IPS-18c (cell line): ENCODE data around the gene CLDN11.

Source experiments
- H3K4me3 ChIP-seq: 2 replicates; pipeline ENCODE4 v1.7.0; 2013; ENCODE audit warnings: low read depth, mild to moderate bottlenecking, low read length, moderate library complexity; ENCODE audit not compliant: insufficient read depth
- H3K9me3 ChIP-seq: one replicate; pipeline ENCODE4 v1.6.1; 2013; ENCODE audit warnings: mild to moderate bottlenecking, low read length, moderate library complexity; ENCODE audit not compliant: control insufficient read depth, insufficient read depth

CLDN11 gene

DNA sequence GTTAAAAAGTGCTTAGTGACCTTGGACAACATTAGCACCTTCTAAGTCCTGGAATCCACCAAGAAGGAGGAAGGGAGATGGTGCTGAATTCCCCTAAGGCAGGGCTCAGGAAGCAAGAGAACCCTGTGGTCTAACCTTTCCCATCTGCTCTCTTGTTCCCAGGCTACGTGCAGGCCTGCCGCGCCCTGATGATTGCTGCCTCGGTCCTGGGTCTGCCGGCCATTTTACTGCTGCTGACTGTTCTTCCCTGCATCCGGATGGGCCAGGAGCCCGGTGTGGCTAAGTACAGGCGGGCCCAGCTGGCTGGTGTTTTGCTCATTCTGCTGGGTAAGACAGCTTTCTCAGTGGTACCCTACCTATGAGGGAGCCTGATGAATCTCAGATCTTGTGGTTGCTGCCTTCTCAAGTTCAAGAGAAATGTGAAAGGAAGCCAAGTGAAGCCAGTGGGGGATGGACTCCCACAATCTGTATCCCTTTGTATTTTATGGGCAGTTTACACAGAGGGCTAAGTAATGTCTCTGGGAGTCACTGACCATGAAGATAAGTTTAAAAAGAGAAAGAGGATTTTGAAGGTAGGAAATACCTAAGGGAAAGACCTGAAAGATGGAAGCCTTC, 4.4 kb downstream of the CLDN11 start:
- no peak overlapping the region for H3K4me3 ChIP-seq
- H3K9me3 ChIP-seq = no peaks in the 10 kb centered on the region

DNA sequence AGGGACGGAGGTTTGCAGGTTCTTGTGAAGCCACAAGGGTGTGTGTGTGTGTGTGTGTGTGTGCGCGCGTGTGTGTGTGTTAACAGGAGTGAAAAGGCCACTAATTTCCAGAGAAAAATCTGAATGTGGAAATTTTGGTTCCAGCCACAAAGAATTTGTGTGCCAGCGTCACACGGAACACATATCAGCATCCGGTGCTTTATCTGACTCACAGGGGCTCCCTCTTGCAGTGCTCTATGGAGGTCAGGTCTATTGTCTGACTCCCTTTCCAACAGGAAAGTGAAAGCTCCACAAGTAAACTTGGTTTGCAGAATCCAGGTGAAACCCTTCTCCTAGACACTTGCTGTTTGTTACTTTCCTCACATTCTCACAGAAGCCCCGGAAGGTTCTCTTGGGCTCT, 6.2 kb downstream of the CLDN11 start:
- no peak overlapping the region for H3K4me3 ChIP-seq

DNA sequence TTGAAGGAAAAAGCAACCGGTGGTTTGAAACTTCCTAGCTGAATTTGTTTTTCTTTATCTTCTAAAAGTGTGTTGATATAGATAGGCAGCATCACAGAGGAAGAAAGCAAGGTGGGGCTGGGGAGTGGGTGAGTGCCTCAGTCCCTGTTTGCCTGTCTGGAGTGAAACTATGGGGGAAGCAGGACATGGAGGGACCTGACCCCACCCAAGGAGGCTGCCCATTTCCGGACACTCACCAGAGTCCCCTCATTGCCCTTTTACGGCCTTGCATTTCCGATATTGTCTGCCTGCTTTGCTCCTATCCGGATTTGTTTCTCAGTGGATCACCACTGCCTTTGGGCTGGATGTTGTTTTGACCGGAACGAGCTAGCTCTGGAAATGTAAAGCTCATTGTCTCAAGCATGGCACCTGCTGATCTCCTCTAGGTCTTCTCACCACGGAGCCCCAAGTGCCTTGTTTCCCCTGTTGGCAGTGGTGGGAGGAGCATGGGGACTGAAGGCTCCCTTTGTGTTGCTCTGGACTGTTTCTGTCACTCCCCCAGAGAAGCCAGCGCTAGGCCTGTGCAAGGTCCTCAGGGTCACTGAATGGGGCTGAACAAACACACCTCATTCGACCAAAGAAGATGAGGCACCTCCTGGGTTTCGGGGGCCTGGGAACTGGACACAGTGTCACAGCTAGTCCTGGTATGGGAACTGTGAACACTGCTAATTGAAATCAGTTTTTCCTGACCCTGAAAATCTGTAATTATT, 7.0 kb downstream of the CLDN11 start:
- no peaks in the 10 kb centered on the region for H3K9me3 ChIP-seq
- H3K4me3 ChIP-seq = no peak overlapping the region

More for the DNA sequence above, 6.2 kb downstream of the CLDN11 start:
- no peaks in the 10 kb centered on the region for H3K9me3 ChIP-seq

DNA sequence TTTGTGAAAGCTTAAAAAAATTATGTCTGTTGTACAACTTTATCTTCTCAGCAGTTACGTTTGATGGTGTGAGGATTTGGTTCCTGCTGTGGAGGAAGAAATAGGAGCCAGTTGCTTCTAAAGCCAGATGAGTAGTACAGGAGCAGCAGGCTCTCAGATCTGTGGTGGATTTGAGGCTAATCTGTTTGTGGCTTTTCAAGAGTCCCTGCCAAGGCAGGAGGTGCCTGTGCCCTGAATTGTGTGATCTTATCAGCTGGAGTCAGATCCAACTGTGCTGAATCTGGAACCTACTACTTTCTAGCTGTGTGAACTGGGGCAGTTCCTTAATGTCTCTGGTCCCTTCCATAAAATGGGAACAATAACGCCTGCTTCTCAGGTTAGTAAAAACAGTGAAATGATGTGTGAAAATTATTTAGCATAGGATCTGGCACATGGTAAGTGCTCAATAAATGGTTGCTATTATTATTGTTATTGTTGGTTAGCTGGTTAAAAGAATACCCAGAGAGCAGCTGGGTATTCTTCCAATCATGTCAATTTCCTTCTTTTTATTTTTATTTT, 7.7 kb downstream of the CLDN11 start:
- Histone ChIP-seq H3K9me3 (no peaks in the 10 kb centered on the region), H3K4me3 (no peak overlapping the region)

DNA sequence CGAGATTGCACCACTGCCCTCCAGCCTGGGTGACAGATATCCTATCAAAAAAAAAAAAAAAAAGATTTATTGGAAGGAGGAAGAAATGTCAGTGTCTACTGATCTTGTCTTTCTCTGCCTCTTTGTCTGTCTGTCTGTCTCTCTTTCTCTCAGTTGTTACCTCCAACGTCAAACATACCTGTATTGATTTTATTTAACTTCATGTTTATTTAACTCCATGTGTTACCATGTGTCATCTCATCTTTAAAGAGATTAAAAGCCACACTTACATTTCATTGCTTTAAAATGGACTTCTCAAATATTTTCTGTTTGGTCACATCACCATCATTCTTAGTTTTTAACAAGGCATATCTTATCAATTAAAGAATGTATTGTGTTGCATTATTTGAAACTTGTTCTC, 9.4 kb downstream of the CLDN11 start:
- Histone ChIP-seq H3K4me3 (no peak overlapping the region), H3K9me3 (no peaks in the 10 kb centered on the region)

DNA sequence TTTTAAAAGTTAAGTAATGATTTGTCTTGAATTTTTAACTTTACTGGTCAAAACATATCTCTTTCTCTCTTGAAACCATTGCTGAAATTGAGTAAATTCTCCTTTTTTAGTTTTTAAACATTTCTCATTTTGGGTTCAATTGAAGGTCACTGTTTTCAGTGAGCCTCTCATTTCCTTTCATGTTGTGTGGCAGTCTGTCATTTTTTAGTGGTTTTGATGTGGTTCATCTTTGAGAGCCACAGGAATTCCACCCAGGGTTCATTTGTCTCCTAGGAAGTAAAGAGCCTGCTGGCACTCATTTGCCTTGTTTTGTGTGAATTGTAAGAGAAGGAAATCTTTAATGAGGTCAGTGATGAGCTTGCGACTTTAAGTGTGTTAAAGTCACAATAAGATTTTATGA, 10.4 kb downstream of the CLDN11 start:
- Histone ChIP-seq H3K4me3 (no peak overlapping the region), H3K9me3 (no peaks in the 10 kb centered on the region)

DNA sequence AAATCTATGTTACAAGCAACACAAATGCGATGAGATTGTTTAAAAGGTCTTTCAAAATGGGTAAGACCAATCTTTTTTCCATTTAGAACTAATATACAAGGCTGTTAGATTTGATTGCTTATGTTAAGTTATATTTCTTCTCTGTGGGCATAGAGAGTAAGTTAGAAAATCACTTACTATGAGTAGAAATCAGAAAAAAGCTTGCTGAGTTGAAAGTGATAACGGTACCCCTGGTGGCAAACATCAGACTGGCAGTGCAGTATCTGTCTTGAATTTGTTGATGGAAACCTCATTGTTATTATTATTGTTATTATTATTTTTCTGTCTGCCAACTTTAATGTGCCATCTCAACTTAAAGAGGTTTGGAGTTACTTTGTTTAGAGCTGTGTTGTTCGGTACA, 12.4 kb downstream of the CLDN11 start:
- Histone ChIP-seq H3K9me3 (no peaks in the 10 kb centered on the region), H3K4me3 (no peak overlapping the region)

DNA sequence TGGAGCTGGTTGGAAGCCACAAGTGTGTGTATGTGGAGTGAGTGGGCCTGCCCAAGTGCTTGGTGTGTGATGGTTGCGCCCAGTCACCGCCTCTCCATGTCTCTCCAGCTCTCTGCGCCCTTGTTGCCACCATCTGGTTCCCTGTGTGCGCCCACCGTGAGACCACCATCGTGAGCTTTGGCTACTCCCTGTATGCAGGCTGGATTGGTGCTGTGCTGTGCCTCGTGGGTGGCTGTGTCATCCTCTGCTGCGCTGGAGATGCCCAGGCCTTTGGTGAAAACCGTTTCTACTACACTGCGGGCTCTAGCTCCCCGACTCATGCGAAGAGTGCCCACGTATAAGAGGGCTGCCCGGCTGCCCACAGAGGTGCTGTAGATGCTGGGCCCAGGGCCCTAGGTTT, 13.7 kb downstream of the CLDN11 start:
- Histone ChIP-seq H3K9me3 (no peaks in the 10 kb centered on the region), H3K4me3 (no peak overlapping the region)

DNA sequence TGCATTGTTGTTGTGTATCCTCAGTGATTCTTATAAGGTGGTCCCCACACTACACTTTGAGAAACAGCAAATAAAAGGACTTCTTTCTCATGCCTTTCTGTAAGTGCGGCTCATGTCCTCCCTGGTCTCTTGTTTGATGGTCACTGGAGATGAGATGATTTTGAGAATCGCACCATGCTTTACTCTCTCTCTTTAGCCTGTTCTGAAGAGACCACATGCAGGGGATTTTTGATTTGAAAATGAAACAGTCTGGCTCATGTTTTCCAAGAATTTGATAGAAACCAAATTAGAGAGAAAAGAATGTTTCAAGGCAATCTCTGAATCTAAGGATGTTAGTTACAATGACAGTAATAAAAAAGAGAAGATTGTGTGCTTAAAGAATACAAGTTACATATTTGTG, 18.0 kb downstream of the CLDN11 start:
- H3K4me3 ChIP-seq = no peak overlapping the region

DNA sequence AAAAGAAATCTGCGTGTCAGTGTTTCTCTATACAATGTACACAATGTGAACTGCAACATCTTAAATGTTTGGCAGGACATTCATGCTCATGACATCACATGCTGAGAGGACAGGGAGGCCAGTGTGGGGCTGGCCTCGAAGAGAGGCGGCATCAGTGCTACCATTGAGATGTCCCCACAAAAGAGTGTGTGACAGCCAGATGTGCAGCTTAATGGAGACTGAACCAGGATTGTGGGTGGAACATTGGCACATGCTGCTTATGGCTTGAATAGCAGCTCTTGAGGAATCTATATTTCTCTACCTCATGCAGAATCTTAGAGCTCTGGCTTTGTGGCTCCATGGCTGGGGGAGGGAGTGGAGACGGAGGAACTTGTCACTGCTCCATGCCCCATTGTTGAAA, 18.5 kb downstream of the CLDN11 start:
- no peak overlapping the region for H3K4me3 ChIP-seq
- H3K9me3 ChIP-seq = no peaks in the 10 kb centered on the region

More for the DNA sequence above, 18.0 kb downstream of the CLDN11 start:
- H3K9me3 ChIP-seq = no peaks in the 10 kb centered on the region

DNA sequence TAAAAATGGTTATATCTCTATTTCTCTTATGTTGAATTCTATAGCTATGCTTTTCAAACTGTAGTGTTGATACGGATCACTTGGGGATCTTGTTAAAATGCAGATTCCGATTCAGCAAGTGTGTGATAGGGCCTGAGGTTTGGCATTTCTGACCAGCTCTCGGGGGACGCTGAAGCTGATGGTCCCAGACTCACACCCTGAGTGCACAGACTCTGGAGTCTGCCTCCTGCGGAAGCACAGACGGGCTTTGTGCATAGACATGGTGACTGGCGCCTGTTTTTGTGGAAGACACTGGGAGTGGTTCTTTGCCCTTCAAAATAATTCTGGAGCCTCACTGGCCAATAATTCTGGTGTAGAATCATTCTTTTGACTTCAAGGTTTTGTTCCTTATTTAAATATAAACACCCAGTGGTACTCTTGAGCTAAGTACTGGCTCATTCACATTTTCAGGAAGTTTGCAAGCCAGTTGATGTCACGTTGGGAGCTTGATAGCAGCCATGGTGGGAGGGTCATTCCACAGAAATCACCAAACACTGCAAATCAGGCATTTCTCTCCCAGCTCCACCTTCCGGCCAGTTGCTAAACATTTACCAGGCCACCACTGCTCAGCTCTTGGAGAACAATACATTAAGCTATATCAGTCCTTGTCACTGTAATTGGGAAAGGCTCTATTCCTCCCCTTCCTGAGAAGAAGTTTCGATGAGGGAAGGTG, 19.2 kb downstream of the CLDN11 start:
- Histone ChIP-seq H3K9me3 (no peaks in the 10 kb centered on the region), H3K4me3 (no peak overlapping the region)

DNA sequence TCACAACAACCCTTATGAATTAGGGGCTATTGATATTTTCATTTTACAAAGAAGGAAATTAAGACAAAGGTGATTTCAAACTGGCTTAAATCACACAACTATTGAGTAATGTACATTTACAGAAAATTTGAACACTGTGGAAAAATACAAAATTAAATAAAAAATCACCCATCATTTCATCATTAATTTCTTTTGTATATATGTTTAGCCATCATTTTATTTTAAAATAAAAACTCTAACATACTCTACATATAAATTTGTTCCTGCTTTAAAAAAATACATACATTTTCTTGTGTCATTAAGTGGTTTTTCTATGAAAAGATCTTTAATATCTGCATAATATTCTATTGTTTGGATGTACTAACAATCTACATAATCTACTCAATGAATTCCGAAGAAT, 20.2 kb downstream of the CLDN11 start:
- no peak overlapping the region for H3K4me3 ChIP-seq
- H3K9me3 ChIP-seq = no peaks in the 10 kb centered on the region

DNA sequence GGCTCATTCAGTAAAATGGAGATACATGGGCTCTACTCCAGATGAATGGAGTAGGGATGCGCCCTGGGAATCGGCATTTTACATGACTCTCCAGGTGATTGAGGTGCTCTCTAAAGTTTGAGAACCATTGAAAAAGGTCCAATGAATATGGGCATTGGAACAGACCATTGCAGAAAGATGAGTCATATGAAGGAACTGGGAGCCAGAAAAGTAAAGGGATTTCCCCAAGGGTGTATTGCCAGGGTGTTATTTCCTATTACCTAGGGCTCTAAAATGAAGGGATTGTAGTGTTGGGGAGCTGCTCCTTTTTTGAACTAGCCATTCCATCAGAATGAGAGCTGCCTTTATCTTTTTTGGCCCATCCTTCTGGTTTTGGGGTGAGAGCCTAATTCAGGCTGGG, 21.7 kb downstream of the CLDN11 start:
- no peaks in the 10 kb centered on the region for H3K9me3 ChIP-seq
- no peak overlapping the region for H3K4me3 ChIP-seq

DNA sequence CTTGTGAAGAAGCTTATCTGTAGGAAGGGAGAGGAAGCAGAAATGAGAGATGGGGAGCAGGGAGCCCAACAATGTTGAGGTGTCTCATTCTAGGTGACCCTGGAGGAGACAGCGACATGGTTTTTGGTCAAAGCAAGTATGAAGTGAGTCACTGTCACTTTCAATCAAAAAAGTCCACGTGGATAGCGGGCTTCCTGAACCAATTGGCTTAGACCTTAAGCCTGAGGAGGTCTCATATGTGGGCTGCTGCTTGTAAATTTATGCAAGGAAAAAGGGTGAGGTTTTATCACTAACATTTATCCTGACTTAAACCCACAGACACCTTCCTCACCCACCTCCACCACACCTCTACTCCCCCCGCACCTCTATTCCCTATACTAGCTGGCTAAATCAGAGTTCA, 22.7 kb downstream of the CLDN11 start:
- H3K9me3 ChIP-seq = no peaks in the 10 kb centered on the region
- no peak overlapping the region for H3K4me3 ChIP-seq

DNA sequence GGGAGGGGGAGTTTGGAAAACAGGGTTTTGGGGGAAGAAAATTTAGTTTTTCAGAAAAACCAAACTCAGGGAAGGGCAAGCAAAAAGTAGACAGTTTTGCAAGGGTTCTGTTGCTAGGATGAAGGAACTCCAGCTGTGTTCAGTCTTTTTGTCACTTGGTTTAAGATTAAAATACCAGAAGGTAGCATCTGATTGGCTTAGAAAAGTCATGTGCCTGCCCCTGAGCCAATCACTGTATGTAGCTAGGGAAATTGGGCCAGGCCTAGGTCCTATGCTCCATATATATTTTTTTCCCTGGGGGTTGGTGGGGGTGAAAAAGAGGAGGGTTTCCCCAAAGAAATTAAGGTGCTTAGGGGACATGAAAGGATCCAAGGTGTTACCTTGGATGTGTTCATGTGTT, 24.3 kb downstream of the CLDN11 start:
- Histone ChIP-seq H3K9me3 (no peaks in the 10 kb centered on the region), H3K4me3 (no peak overlapping the region)

DNA sequence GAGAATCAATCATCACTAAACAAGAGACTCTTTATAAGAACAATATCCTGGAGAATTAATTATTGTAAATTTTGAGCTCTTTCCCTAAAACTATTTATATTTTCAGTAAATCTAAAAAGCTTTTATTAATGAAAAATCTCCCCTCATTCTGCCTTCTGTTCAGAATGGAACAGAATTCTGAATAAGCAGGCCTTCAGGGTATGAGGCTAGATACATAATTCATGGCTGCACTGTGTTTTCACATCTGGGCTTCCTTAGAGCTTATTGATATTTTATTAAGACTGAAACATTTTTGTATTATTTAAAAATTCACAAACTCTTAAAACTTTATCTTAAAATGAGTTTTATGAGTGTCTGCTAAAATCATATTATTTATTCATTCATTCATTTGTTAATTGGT, 24.8 kb downstream of the CLDN11 start:
- Histone ChIP-seq H3K9me3 (no peaks in the 10 kb centered on the region), H3K4me3 (no peak overlapping the region)

DNA sequence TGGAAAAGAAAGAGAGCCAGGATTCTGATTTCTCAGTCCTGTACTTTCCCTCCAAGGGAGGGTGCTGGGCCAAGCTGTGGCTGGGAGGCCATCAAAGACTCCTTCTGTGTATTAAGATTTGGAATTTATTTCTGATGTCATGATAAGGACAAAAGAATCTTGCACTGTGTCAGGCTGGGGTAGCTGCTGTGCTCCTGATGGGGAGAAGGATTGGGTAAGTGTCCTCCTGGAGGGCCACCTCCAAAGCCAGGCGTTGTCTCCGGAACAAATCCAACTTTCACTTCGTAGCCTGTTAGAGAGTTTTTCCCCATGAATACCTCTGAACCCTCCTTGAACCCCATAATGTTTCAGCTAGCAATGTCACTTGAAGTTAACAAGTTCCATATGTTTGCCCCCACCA, 29.9 kb downstream of the CLDN11 start:
- Histone ChIP-seq H3K4me3 (no peak overlapping the region), H3K9me3 (no peaks in the 10 kb centered on the region)

DNA sequence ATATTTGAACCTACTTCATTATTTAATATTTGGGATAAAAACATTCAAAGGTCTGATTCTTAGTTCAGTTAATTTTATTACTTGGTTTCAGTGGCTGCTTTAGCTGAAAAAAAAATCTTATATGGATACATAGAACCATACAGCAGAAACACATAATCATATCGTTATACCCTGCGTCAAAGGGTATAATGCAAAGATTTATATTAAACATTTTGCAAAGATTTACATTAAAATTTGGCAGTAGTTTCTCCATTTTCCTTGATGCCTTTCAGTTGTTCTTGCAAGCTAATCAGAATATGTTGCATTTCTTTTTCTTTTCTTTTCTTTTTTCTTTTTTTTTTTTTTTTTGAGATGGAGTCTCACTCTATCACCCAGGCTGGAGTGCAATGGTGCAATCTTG, 31.4 kb downstream of the CLDN11 start:
- Histone ChIP-seq H3K9me3 (no peaks in the 10 kb centered on the region), H3K4me3 (no peak overlapping the region)
